Iris pigment epithelial cell (primary cell): Measurements from ENCODE around the gene OR51V1.
"Not testable (repeated sequence)": the region's sequence is repeated elsewhere in the genome, so short reads cannot be mapped to it uniquely, and the experiment has no call there.

ENCODE experiments used
- DNase-seq: peaks from one replicate; pipeline ENCODE4 v3.0.0-alpha.2; 2011; ENCODE audit warnings: low read depth

The OR51V1 gene

GRCh38 chr11:5230266-5230665, 29.8 kb upstream of the OR51V1 start:
- no peak for DNase-seq

DNA sequence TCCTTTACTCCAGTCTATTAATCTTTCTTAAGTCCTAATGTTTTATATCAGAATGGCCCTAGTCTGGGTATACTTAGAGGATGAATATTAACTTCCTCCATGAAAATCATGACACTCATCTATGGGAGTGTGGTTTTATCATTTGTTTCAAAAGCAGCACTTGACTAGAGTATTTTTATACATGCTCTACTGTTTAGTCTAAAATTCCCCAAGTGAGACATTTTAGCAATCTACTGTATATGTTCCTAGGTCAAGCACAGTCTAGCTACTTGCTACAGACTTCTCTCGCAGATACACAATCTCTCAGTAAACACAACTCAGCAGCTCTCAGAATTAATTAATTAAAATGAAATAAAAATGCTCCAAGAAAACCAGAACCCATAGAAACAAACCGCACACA, 29.3 kb upstream of the OR51V1 start:
- DNase-seq, result no peak

DNA sequence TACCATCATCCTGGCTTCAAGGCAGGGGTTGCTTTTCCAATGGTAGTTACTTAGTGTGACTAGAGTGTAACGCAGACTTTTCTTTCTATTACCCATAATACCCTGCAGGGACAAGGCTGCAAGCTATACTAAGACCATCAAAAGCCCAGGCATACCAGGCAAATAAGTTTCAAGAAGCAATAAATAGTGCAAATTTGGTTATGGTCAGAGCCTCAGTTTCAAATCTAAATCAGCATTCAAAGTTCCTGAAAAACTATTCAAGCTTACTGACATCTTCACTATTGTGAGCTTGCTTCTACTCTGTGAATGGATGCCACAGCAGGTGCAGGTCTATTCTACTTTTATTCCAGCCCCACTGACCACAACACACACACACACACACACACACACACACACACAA, 28.9 kb upstream of the OR51V1 start:
- no peak for DNase-seq

DNA sequence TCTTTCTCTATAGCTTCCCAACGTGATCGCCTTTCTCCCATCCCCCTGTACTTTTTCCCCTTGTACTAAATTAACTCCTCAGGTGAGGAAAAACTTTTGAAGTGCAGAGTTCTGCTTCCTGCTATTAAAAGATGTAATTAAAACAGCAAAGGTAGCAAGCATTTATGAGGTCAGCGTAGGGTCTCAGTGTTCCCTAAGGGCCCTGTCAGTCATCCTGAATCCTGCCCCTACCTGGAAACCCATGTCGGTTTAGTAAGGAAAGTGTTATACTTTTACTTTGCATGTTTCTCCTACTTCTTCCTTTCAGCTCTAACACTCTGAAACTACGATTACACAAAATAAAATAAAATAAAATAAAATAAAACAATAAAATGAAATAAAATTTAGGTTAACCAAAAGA, 27.6 kb upstream of the OR51V1 start:
- no peak for DNase-seq

GRCh38 chr11:5227681-5228080, 27.2 kb upstream of the OR51V1 start:
- no peak for DNase-seq

GRCh38 chr11:5226732-5227310, 26.3 kb upstream of the OR51V1 start, which contains the start of gene HBB:
TSS of gene HBB (minus strand) at chr11:5227071. CDS start at chr11:5227021, 50 bp downstream.
- no peak for DNase-seq

- no peak for DNase-seq
Measured at GRCh38 chr11:5225480-5225871, 25.0 kb upstream of the OR51V1 start.

DNA sequence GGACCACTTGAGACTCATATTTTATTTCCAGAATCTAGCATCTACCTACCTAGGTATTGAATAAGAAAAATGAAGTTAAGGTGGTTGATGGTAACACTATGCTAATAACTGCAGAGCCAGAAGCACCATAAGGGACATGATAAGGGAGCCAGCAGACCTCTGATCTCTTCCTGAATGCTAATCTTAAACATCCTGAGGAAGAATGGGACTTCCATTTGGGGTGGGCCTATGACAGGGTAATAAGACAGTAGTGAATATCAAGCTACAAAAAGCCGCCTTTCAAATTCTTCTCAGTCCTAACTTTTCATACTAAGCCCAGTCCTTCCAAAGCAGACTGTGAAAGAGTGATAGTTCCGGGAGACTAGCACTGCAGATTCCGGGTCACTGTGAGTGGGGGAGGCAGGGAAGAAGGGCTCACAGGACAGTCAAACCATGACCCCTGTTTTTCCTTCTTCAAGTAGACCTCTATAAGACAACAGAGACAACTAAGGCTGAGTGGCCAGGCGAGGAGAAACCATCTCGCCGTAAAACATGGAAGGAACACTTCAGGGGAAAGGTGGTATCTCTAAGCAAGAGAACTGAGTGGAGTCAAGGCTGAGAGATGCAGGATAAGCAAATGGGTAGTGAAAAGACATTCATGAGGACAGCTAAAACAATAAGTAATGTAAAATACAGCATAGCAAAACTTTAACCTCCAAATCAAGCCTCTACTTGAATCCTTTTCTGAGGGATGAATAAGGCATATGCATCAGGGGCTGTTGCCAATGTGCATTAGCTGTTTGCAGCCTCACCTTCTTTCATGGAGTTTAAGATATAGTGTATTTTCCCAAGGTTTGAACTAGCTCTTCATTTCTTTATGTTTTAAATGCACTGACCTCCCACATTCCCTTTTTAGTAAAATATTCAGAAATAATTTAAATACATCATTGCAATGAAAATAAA, 24.3 kb upstream of the OR51V1 start:
- no peak for DNase-seq

- DNase-seq, result no peak
Measured at GRCh38 chr11:5223686-5224085, 23.2 kb upstream of the OR51V1 start.

- no peak for DNase-seq
Measured at GRCh38 chr11:5223146-5223545, 22.7 kb upstream of the OR51V1 start.

- no peak for DNase-seq
Measured at GRCh38 chr11:5210376-5210885, 9.9 kb upstream of the OR51V1 start.

DNA sequence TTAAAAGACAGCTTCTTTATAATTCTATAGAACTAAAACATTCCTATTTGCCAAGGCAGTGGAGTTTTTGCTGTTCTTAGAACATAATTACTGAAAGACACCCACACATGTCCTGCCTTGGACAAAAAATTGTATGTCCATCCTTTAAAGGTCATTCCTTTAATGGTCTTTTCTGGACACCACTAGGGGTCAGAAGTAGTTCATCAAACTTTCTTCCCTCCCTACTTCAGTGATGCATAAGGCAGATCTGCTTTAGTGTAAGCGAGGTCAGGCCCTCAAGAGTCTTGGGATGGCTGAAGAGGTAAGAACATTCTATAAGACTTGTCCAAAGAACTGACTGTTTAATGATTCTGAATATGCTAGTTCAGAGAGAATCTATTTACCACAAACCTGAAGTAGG, 4.3 kb upstream of the OR51V1 start:
- peak; percentile 85 for DNase-seq

DNA sequence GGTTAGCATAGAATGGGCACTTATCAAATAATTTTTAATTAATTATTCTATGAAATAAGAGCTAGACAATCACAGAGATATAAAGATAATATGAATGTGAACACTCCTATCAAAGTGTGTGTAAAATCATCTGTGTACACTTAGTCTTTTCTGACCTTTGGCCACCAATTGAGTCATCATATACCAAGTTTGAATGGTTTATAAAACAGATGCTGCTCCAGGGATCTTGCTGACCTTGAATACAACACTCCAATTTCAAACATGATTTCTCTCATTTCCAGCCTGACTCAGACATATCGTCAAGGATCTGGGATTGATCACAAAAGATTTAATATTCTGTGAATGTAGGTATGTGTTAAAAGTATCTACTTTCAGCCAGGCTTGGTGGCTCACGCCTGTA, 2.9 kb upstream of the OR51V1 start:
- peak; percentile 62 for DNase-seq

- no peak for DNase-seq
Measured at GRCh38 chr11:5198285-5198684, 2.2 kb downstream of the OR51V1 start.

DNA sequence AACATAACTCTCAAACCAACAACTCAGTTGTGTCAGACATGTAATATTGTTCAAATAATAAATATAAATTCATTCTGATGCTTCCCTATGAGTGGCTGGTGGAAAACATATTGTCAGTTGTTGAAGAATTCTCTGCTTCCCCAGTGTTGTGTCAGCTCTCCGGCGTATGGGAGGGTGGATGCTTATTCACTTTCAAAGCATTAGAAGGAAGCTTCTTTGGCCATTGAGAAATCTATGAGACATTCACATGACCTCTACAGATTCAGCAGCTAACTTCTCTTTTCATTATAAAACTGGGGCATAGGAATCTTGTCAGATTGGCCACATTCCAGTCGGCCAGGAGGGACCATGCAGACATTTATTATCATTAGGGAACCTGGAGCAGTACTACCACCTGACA, 2.9 kb downstream of the OR51V1 start:
- peak; percentile 90 for DNase-seq

DNA sequence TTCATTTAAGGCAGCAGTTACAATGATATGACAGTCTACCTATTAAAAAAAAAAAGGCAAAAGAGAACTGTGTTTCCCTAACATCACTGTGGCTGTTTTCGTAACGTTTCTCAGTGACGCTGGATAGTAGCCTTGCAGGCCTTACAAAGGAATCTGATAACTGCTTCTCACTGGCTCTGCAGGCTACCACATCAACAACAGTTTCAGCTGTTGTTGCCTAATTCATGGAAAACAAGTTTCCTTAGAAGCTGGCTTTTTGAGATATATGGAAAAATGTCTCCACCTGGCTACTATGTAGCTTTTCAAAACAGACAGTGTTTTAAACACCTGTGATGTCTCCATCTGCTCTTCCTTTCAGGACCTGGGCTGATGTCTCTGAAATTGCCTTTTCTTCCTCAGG, 3.8 kb downstream of the OR51V1 start:
- peak; percentile 48 for DNase-seq

GRCh38 chr11:5196067-5196466, 4.4 kb downstream of the OR51V1 start:
- no peak for DNase-seq

DNA sequence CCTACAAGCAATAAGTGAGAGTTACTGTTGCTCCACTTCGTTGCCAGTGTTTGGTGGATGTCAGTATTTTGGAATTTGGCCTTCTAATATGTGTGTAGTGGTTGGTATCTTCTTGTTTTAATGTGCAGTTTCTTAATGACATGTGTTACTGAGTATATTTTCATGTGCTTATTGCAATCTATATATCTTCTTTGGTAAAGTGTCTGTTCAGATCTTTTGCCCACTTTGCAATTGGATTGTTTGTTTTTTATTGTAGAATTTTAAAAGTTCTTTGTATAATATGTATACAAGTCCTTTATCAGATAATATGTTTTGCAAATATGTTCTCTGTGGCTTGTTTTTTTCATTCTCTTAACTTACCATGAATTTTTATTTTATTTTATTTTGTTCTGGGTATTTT, 7.7 kb downstream of the OR51V1 start:
- no peak for DNase-seq

DNA sequence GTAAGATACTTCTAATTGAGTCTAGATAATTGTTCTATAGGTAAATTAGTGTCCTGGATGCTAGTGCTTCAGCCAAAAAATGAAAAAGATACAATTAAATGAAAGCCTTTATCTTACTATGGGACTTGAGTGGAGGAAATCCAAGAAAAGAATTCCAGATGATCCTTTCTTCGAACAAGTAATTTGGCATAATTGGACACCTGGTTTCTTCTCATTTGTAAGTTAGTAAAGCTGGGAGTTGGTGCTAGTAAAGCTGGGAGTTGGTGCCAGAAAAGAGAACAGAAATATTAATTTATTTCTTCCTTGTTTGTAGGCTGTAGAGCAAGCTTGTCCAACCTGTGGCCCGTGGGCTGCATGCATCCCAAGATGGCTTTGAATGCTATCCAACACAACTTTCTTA, 12.3 kb downstream of the OR51V1 start:
- DNase-seq, result no peak

- DNase-seq, result no peak
Measured at GRCh38 chr11:5178046-5178837, 22.2 kb downstream of the OR51V1 start.

DNA sequence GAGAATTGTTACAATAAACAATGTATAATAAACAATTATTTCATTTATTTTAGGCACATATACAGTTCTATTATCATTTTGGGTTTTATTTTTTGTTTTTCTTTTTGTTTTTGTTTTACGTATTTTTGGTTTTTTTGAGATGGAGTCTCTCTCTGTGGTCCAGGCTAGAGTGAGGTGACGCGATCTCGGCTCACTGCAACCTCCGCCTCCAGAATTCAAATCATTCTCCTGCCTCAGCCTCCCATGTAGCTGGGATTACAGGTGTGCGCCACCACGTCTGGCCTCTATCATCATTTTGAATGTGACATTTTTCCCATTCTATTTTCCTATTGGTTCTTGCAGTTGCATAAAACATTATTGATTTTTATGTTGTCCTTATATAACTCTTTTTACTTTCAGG, 25.5 kb downstream of the OR51V1 start:
- DNase-seq, result no peak

DNA sequence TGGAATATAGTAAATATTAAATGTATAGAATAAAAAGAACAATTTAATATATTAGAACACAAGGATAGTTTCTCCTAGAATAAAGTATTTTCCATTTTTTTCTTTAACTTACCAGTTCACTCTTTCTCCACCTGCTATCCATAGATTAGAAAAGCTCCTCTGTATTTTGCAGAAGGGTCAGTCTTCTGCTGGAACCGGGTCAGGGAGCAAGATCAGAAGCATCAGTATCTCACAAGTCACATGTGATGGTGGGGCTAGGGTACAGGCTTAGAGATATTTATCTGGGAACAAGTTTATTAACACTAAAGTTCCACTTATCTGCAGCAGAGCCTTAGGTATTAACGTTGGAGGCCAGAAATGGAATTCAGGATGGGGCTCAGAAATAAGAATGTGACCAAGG, 28.6 kb downstream of the OR51V1 start:
- no peak for DNase-seq

- DNase-seq, result not testable (repeated sequence)
Measured at GRCh38 chr11:5165898-5166297, 34.6 kb downstream of the OR51V1 start.
